ENCODE results near the gene PPM1E. TPM values are rescaled to one million over a fixed set of nuclear protein-coding genes. Genes with fewer than 3 reads are reported as not detected.

The PPM1E gene
- total RNA-seq, 3 donors from 2014 or later (not counting 1 experiment from before 2014, with no cell fraction given), result not detected

DNA sequence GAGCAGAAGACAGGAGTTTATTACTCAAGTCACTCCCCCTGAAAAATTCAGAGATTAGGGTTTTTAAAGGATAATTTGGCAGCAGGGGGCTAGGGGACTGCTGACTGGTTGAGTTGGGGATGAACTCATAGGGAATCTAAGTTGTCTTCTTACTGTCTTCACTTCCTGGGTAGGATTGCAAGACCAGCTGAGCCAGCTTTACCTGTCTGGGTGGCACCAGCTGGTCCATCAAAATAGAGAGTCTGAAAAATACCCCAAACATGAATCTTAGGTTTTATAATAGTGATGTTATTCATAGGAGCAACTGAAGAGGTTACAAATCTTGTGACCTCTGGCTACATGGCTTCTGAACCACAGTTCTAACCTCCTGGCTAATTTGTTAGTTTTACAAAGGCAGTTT, 157.9 kb downstream of the PPM1E start:
- Histone ChIP-seq H3K27me3 (ENCODE audit: control insufficient read depth, insufficient read depth, low read length) (no peaks in the 10 kb centered on the region), H3K9me3 (ENCODE audit: control insufficient read depth, insufficient read depth, low read length) (peaks cover 5% of the 10 kb centered on the region), H3K27ac (ENCODE audit: low read length) (no peak overlapping the region), H3K36me3 (ENCODE audit: control insufficient read depth, insufficient read depth, low read length) (no peaks in the 10 kb centered on the region), H3K4me3 (ENCODE audit: low read length) (no peak overlapping the region), H3K4me1 (ENCODE audit: control insufficient read depth, insufficient read depth, low read length) (no peaks in the 10 kb centered on the region)
- DNase-seq (no peak), ATAC-seq (no peak)
- H3K4me3 Mint-ChIP-seq, result no peak overlapping the region
- peaks cover 2% of the 10 kb centered on the region in 2 donors for H3K9me3 Mint-ChIP-seq
- intact Hi-C loops (cut with micrococcal nuclease), result no loop called here
- peaks cover 10 to 15% of the 10 kb centered on the region in 2 donors for H3K27me3 Mint-ChIP-seq (ENCODE audit: low read depth in 2 of 2)
- TF ChIP-seq, protein P1, sequence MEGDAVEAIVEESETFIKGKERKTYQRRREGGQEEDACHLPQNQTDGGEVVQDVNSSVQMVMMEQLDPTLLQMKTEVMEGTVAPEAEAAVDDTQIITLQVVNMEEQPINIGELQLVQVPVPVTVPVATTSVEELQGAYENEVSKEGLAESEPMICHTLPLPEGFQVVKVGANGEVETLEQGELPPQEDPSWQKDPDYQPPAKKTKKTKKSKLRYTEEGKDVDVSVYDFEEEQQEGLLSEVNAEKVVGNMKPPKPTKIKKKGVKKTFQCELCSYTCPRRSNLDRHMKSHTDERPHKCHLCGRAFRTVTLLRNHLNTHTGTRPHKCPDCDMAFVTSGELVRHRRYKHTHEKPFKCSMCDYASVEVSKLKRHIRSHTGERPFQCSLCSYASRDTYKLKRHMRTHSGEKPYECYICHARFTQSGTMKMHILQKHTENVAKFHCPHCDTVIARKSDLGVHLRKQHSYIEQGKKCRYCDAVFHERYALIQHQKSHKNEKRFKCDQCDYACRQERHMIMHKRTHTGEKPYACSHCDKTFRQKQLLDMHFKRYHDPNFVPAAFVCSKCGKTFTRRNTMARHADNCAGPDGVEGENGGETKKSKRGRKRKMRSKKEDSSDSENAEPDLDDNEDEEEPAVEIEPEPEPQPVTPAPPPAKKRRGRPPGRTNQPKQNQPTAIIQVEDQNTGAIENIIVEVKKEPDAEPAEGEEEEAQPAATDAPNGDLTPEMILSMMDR (IDR thresholded peaks at IDR 0.05), result no peak
- no peak overlapping the region for H3K27ac Mint-ChIP-seq
- H3K4me1 Mint-ChIP-seq, result no peaks in the 10 kb centered on the region
- no peaks in the 10 kb centered on the region for H3K36me3 Mint-ChIP-seq

DNA sequence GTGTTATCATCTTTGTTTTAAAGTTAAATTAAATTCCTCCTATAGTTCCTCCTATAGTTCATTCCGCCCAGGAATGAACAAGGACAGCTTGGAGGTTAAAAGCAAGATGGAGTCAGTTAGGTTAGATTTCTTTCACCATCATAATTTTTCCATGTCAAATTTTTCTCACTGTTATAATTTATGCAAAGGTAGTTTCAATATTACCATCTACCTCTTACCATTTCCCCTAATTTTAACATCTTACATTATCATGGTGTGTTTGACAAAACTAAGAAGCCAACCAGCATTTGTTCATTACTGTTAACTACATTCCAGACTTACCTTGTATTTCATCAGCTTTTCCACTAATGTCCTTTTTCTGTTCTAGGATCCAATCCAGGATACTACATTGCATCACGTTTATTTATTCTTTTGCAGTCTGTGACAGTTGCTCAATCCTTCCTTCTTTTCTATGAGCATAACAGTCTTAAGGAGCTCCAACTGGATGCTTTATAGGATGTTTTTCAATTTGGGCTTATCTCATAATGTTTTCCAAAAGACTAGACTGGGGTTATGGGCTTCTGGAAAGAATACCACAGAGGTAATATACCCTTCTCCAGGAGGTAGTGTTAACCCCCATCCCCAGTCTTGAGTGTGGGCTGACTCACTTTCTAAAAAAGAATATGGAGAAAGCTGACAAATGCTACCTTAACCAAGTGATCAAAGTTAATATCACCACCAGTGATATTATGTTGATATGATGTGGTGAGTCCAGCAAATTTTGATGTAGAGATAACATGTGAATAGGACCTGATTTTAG, 158.5 kb downstream of the PPM1E start:
- Histone ChIP-seq H3K27me3 (ENCODE audit: control insufficient read depth, insufficient read depth, low read length) (no peaks in the 10 kb centered on the region), H3K4me1 (ENCODE audit: control insufficient read depth, insufficient read depth, low read length) (no peaks in the 10 kb centered on the region), H3K4me3 (ENCODE audit: low read length) (no peak overlapping the region), H3K9me3 (ENCODE audit: control insufficient read depth, insufficient read depth, low read length) (peaks cover 5% of the 10 kb centered on the region), H3K36me3 (ENCODE audit: control insufficient read depth, insufficient read depth, low read length) (no peaks in the 10 kb centered on the region), H3K27ac (ENCODE audit: low read length) (no peak overlapping the region)
- TF ChIP-seq, protein P1 (IDR thresholded peaks at IDR 0.05), result no peak
- H3K27ac Mint-ChIP-seq, result no peak overlapping the region
- H3K36me3 Mint-ChIP-seq, result no peaks in the 10 kb centered on the region
- no peak for ATAC-seq
- peaks cover 2% of the 10 kb centered on the region in 2 donors for H3K9me3 Mint-ChIP-seq
- H3K27me3 Mint-ChIP-seq (ENCODE audit: low read depth in 2 of 2), result peaks cover 8 to 20% of the 10 kb centered on the region in 2 donors
- H3K4me1 Mint-ChIP-seq, result no peaks in the 10 kb centered on the region
- intact Hi-C loops (cut with micrococcal nuclease), result no loop called here
- no peak for DNase-seq
- WGBS (ENCODE audit: insufficient coverage), result 77% methylated on average over 1 of the region's 2 CpGs
- H3K4me3 Mint-ChIP-seq, result no peak overlapping the region

DNA sequence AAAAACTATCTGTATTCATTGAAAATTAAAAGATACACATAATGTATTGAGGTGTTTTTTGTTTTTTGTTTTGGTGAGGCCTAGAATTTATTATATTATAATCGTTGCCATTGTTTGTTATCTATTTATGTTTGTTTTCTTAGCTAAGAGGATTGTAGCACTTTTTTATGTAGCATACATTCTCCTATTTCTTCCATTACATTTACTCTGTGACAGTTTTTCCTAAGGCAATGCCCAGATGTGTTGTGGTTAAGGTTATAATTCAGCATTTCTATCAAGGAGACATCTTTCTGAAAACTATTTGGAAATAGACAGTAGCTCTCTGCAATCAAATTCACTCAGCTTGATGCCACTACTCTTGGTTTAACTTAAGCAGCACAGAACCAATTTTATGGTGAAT, 161.6 kb downstream of the PPM1E start:
- Mint-ChIP-seq H3K36me3 (no peaks in the 10 kb centered on the region), H3K9me3 (no peaks in the 10 kb centered on the region), H3K4me3 (no peak overlapping the region), H3K4me1 (no peaks in the 10 kb centered on the region), H3K27me3 (ENCODE audit: low read depth in 2 of 2) (peaks cover 8 to 16% of the 10 kb centered on the region in 2 donors), H3K27ac (no peak overlapping the region)
- no CpG with 5 or more reads among the region's 1 CpG for WGBS (ENCODE audit: insufficient coverage)
- H3K9me3 ChIP-seq (ENCODE audit: control insufficient read depth, insufficient read depth, low read length), result no peaks in the 10 kb centered on the region
- H3K27ac ChIP-seq (ENCODE audit: low read length), result no peak overlapping the region
- H3K27me3 ChIP-seq (ENCODE audit: control insufficient read depth, insufficient read depth, low read length), result no peaks in the 10 kb centered on the region
- H3K4me1 ChIP-seq (ENCODE audit: control insufficient read depth, insufficient read depth, low read length), result no peaks in the 10 kb centered on the region
- no peak for DNase-seq
- intact Hi-C loops (cut with micrococcal nuclease), result no loop called here
- H3K36me3 ChIP-seq (ENCODE audit: control insufficient read depth, insufficient read depth, low read length), result no peaks in the 10 kb centered on the region
- H3K4me3 ChIP-seq (ENCODE audit: low read length), result no peak overlapping the region
- TF ChIP-seq, protein P1 (IDR thresholded peaks at IDR 0.05), result no peak
- no peak for ATAC-seq

GRCh38 chr17:58918072-58918471, 162.4 kb downstream of the PPM1E start:
- no peaks in the 10 kb centered on the region for H3K4me1 Mint-ChIP-seq
- intact Hi-C loops (cut with micrococcal nuclease), result no loop called here
- no peak overlapping the region for H3K27ac Mint-ChIP-seq
- WGBS (ENCODE audit: insufficient coverage), result no CpG with 5 or more reads among the region's 2 CpGs
- Histone ChIP-seq H3K27ac (ENCODE audit: low read length) (no peak overlapping the region), H3K36me3 (ENCODE audit: control insufficient read depth, insufficient read depth, low read length) (no peaks in the 10 kb centered on the region), H3K27me3 (ENCODE audit: control insufficient read depth, insufficient read depth, low read length) (no peaks in the 10 kb centered on the region), H3K9me3 (ENCODE audit: control insufficient read depth, insufficient read depth, low read length) (no peaks in the 10 kb centered on the region), H3K4me1 (ENCODE audit: control insufficient read depth, insufficient read depth, low read length) (no peaks in the 10 kb centered on the region), H3K4me3 (ENCODE audit: low read length) (no peak overlapping the region)
- DNase-seq, result no peak
- no peak for ATAC-seq
- H3K9me3 Mint-ChIP-seq, result no peaks in the 10 kb centered on the region
- no peak overlapping the region for H3K4me3 Mint-ChIP-seq
- H3K36me3 Mint-ChIP-seq, result no peaks in the 10 kb centered on the region
- H3K27me3 Mint-ChIP-seq (ENCODE audit: low read depth in 2 of 2), result peaks cover 5 to 16% of the 10 kb centered on the region in 2 donors
- TF ChIP-seq, protein P1 (IDR thresholded peaks at IDR 0.05), result no peak
